Chondrocyte (in vitro differentiated cells): Measurements from ENCODE around the gene C1QBP. TPM values are rescaled to one million over a fixed set of nuclear protein-coding genes. Genes with fewer than 3 reads are reported as not detected.
"Not testable (repeated sequence)": the region's sequence is repeated elsewhere in the genome, so short reads cannot be mapped to it uniquely, and the experiment has no call there.

Source experiments
- DNase-seq: peaks from one replicate; pipeline ENCODE4 v3.0.0; 2021; ENCODE audit warnings: mixed read lengths, low spot score
- H3K27ac Mint-ChIP-seq: one replicate; pipeline ENCODE4 v1.8.0; 2021; ENCODE audit warnings: mild to moderate bottlenecking, moderate library complexity, mixed read lengths; ENCODE audit not compliant: unreplicated experiment
- H3K27me3 Mint-ChIP-seq: 2 replicates; pipeline ENCODE4 v1.8.0; 2021; ENCODE audit warnings: low read depth, mixed read lengths
- H3K36me3 Mint-ChIP-seq: 2 replicates; pipeline ENCODE4 v1.8.0; 2021; ENCODE audit warnings: low read depth, mixed read lengths
- H3K4me1 Mint-ChIP-seq: 2 replicates; pipeline ENCODE4 v1.8.0; 2021; ENCODE audit warnings: low read depth, mild to moderate bottlenecking, mixed read lengths
- H3K4me3 Mint-ChIP-seq: one replicate; pipeline ENCODE4 v1.8.0; 2021; ENCODE audit warnings: mild to moderate bottlenecking, moderate library complexity, mixed read lengths; ENCODE audit not compliant: unreplicated experiment
- H3K9me3 Mint-ChIP-seq: 2 replicates; pipeline ENCODE4 v1.8.0; 2021; ENCODE audit warnings: low read depth, mixed read lengths
- total RNA-seq: library from RNA; stranded (reverse); gene quantifications from 3 replicates; pipeline ENCODE4 v1.2.1, GENCODE V29; 2021
- TF ChIP-seq, protein P1 (sequence below): fragments of 200-600 bp; sonication (generic); IDR thresholded peaks from 2 replicates; pipeline ENCODE4 v1.5.0; 2021; ENCODE audit warnings: antibody characterized with exemption, mild to moderate bottlenecking, moderate library complexity

Gene C1QBP
- total RNA-seq, 1 donor from 2014 or later = 71.3 TPM

GRCh38 chr17:5444209-5444608 lies 5.3 kb upstream of the C1QBP start:
- H3K27ac Mint-ChIP-seq = no peak overlapping the region
- H3K9me3 Mint-ChIP-seq = no peaks in the 10 kb centered on the region
- H3K4me3 Mint-ChIP-seq = no peak overlapping the region
- peak; percentile 93 for DNase-seq
- H3K4me1 Mint-ChIP-seq = peaks cover 8% of the 10 kb centered on the region
- TF ChIP-seq, protein P1, sequence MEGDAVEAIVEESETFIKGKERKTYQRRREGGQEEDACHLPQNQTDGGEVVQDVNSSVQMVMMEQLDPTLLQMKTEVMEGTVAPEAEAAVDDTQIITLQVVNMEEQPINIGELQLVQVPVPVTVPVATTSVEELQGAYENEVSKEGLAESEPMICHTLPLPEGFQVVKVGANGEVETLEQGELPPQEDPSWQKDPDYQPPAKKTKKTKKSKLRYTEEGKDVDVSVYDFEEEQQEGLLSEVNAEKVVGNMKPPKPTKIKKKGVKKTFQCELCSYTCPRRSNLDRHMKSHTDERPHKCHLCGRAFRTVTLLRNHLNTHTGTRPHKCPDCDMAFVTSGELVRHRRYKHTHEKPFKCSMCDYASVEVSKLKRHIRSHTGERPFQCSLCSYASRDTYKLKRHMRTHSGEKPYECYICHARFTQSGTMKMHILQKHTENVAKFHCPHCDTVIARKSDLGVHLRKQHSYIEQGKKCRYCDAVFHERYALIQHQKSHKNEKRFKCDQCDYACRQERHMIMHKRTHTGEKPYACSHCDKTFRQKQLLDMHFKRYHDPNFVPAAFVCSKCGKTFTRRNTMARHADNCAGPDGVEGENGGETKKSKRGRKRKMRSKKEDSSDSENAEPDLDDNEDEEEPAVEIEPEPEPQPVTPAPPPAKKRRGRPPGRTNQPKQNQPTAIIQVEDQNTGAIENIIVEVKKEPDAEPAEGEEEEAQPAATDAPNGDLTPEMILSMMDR = no peak
- H3K36me3 Mint-ChIP-seq = peaks cover 13% of the 10 kb centered on the region
- no peaks in the 10 kb centered on the region for H3K27me3 Mint-ChIP-seq

- Mint-ChIP-seq H3K4me3 (no peak overlapping the region), H3K27ac (no peak overlapping the region), H3K9me3 (no peaks in the 10 kb centered on the region), H3K4me1 (peaks cover 9% of the 10 kb centered on the region), H3K36me3 (peaks cover 10% of the 10 kb centered on the region), H3K27me3 (no peaks in the 10 kb centered on the region)
- no peak for DNase-seq
- TF ChIP-seq, protein P1 = no peak
These were observed 4.8 kb upstream of the C1QBP start for GRCh38 chr17:5443728-5444127.

GRCh38 chr17:5439446-5439764 lies 450 bp upstream of the C1QBP start:
- Mint-ChIP-seq H3K27me3 (no peaks in the 10 kb centered on the region), H3K27ac (peak overlapping the region; percentile 86), H3K36me3 (peaks cover 6% of the 10 kb centered on the region), H3K4me1 (peaks cover 30% of the 10 kb centered on the region), H3K4me3 (peak overlapping the region; percentile 78), H3K9me3 (no peaks in the 10 kb centered on the region)
- TF ChIP-seq, protein P1 = peak; percentile 75
- no peak for DNase-seq

- peak overlapping the region; percentile 82 for H3K27ac Mint-ChIP-seq
- H3K36me3 Mint-ChIP-seq = peaks cover 8% of the 10 kb centered on the region
- H3K9me3 Mint-ChIP-seq = no peaks in the 10 kb centered on the region
These were observed 1.1 kb downstream of the C1QBP start for GRCh38 chr17:5437721-5438317.

DNA sequence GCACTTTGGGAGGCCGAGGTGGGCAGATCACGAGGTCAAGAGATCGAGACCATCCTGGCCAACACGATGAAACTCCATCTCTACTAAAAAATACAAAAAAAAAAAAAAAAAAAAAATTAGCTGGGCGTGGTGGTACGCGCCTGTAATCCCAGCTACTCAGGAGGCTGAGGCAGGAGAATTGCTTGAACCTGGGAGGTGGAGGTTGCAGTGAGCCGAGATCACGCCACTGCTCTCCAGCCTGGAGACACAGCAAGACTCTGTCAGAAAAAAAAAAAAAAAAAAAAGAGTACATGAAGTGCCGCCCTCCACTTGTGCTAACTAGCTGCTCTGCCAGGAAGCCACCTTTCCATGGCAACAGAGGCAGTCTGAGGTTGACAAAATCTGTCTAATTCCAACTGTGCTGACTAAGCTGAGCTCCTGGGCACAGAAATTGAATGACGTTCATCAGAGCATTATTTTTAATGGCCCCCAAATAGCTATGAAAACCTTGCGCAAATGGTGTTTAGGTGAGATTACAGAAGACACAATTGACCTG lies 3.1 kb downstream of the C1QBP start:
- H3K27ac Mint-ChIP-seq = peak overlapping the region; percentile 45
- peaks cover 30% of the 10 kb centered on the region for H3K4me1 Mint-ChIP-seq
- H3K36me3 Mint-ChIP-seq = peaks cover 16% of the 10 kb centered on the region
- DNase-seq, H3K9me3 Mint-ChIP-seq, H3K4me3 Mint-ChIP-seq, H3K27me3 Mint-ChIP-seq: not testable (repeated sequence)

More at GRCh38 chr17:5437721-5438317, 1.1 kb downstream of the C1QBP start:
- TF ChIP-seq, protein P1 = no peak
- no peak for DNase-seq
- H3K27me3 Mint-ChIP-seq = no peaks in the 10 kb centered on the region
- peaks cover 30% of the 10 kb centered on the region for H3K4me1 Mint-ChIP-seq
- H3K4me3 Mint-ChIP-seq = peak overlapping the region; percentile 78

DNA sequence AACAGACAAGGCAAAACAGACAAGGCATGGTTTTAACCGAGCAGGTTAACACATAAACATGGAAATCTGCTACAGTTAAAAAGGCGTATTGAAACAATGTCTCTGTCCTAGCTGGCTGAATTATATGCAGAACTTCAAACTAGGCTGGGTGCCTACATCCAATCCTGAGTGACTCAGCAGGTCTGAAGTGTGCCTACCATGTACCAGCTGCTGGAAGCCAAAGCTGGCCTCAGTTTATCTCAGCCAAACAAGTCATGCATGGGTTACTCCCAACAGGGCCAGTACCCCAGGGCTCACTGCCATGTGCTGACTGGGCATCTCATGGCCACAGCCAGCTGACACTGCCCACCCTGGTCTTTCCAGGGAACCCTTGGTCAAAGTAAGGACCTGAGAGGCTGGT lies 4.0 kb downstream of the C1QBP start:
- Mint-ChIP-seq H3K9me3 (no peaks in the 10 kb centered on the region), H3K36me3 (peaks cover 20% of the 10 kb centered on the region), H3K27ac (no peak overlapping the region), H3K27me3 (no peaks in the 10 kb centered on the region), H3K4me3 (no peak overlapping the region), H3K4me1 (peaks cover 30% of the 10 kb centered on the region)
- no peak for DNase-seq
- TF ChIP-seq, protein P1 = no peak
